ENCODE measurements around the gene NREP. TPM values are rescaled to one million over a fixed set of nuclear protein-coding genes. Genes with fewer than 3 reads are reported as not detected.

Gene NREP
- total and polyA plus RNA-seq, 2 experiments from 2014 or later = 1,282 to 1,415 TPM

DNA sequence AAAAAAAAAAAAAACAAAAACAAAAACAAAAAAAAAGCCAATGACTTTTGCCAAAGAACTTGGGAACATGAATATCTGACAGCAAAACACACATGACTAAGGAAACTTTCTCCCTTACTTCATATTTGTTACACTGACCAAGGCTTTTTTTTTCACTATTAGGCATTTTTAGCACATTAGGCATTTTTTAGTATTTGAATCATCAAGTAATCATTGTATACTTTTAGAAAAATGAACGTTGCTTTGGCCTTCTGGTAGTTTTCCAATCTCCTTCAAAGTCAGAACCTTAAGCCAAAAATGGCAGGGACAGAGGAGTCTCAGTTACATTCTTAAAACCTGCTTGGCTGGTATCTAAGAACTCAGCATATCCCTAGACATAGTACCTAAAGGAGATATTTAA lies 19.3 kb downstream of the NREP start:
- no peaks in the 10 kb centered on the region for H3K27me3 ChIP-seq (replicated peaks; ENCODE audit: insufficient read depth)
- peaks cover 98% of the 10 kb centered on the region for H3K4me1 ChIP-seq (ENCODE audit: insufficient read depth)
- H3K27ac ChIP-seq = peak overlapping the region; percentile 93

GRCh38 chr5:111735583-111736270 lies 21.3 kb downstream of the NREP start:
- H4K20me1 ChIP-seq (ENCODE audit: insufficient read depth) = no peaks in the 10 kb centered on the region
- H3K79me2 ChIP-seq (ENCODE audit: insufficient read depth) = peaks cover 98% of the 10 kb centered on the region
- H3K4me2 ChIP-seq (ENCODE audit: unreplicated experiment) = peak overlapping the region; percentile 70
- no peaks in the 10 kb centered on the region for H3K9me2 ChIP-seq (ENCODE audit: insufficient read depth)
- 1 to 3% methylated on average over 8 of the region's 8 CpGs for WGBS, 2 experiments (ENCODE audit: low coverage in 1 of 2, low lambda C conversion rate in 2 of 2, missing lambda C conversion rate in 2 of 2)
- no peaks in the 10 kb centered on the region for H3K27me3 ChIP-seq (replicated peaks; ENCODE audit: insufficient read depth)
- no peaks in the 10 kb centered on the region for H3K9me3 ChIP-seq (ENCODE audit: low read depth)
- H3K27ac ChIP-seq = peak overlapping the region; percentile 93
- H2AFZ ChIP-seq = no peak overlapping the region
- peak overlapping the region; percentile 60 for H3K9ac ChIP-seq
- peaks cover 92% of the 10 kb centered on the region for H3K4me1 ChIP-seq (ENCODE audit: insufficient read depth)
- H3K36me3 ChIP-seq (ENCODE audit: low read depth) = peaks cover 79% of the 10 kb centered on the region
- H3F3A ChIP-seq (ENCODE audit: insufficient read depth) = peaks cover 96% of the 10 kb centered on the region
- no peak for TF ChIP-seq EZH2 (IDR thresholded peaks at IDR 0.05; ENCODE audit: insufficient read depth, poor library complexity, severe bottlenecking)
- TF ChIP-seq EZH2phosphoT487 (IDR thresholded peaks at IDR 0.05; ENCODE audit: insufficient read depth, low read depth) = 0 out of 2 replicates have a peak, but pooled peaks have one; percentile 27
- DNase-seq = peak; percentile 98
- in situ Hi-C loops (cut with MboI) = no loop called here
- H3K4me3 ChIP-seq = peak overlapping the region; percentile 31

More for the DNA sequence above, 19.3 kb downstream of the NREP start:
- Histone ChIP-seq H3K36me3 (ENCODE audit: low read depth) (peaks cover 65% of the 10 kb centered on the region), H3F3A (ENCODE audit: insufficient read depth) (peaks cover 97% of the 10 kb centered on the region), H3K79me2 (ENCODE audit: insufficient read depth) (peaks cover 98% of the 10 kb centered on the region), H3K9me3 (ENCODE audit: low read depth) (no peaks in the 10 kb centered on the region), H4K20me1 (ENCODE audit: insufficient read depth) (no peaks in the 10 kb centered on the region), H2AFZ (no peak overlapping the region), H3K4me2 (ENCODE audit: unreplicated experiment) (peak overlapping the region; percentile 99), H3K9ac (peak overlapping the region; percentile 24; the same call in 1 of the 2 replicates), H3K9me2 (ENCODE audit: insufficient read depth) (no peaks in the 10 kb centered on the region), H3K4me3 (peak overlapping the region; percentile 29)
- in situ Hi-C loops (cut with MboI) = no loop called here
- WGBS, 2 experiments (ENCODE audit: low coverage in 1 of 2, low lambda C conversion rate in 2 of 2, missing lambda C conversion rate in 2 of 2) = 0% methylated on average over 1 of the region's 1 CpG
- TF ChIP-seq EZH2 (IDR thresholded peaks at IDR 0.05; ENCODE audit: insufficient read depth, poor library complexity, severe bottlenecking) (no peak), EZH2phosphoT487 (IDR thresholded peaks at IDR 0.05; ENCODE audit: insufficient read depth, low read depth) (no peak)
- peak; percentile 80 for DNase-seq

DNA sequence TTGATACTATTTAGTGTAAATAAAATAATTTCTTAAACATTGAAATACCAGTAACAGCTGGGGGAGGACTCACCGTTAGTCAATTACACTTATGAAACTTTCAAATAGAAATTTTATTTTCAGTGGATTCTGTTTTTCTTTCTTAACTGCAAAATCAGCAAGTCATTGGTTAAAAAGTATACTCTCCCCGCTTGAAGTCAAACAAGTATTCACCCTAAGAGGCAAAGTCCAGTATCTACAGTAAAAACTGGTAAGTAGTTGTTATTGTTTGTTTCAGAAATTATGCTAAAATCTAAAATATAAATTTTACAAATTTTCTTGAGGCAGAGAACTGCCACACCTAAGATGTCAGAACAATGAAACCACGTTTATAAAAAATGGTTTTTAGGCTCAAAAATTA lies 22.4 kb downstream of the NREP start:
- no peaks in the 10 kb centered on the region for H3K9me2 ChIP-seq (ENCODE audit: insufficient read depth)
- WGBS, 2 experiments (ENCODE audit: low coverage in 1 of 2, low lambda C conversion rate in 2 of 2, missing lambda C conversion rate in 2 of 2) = 76 to 85% methylated on average over 3 of the region's 3 CpGs
- peaks cover 90% of the 10 kb centered on the region for H3K79me2 ChIP-seq (ENCODE audit: insufficient read depth)
- H3K4me2 ChIP-seq (ENCODE audit: unreplicated experiment) = peak overlapping the region; percentile 70
- TF ChIP-seq EZH2 (IDR thresholded peaks at IDR 0.05; ENCODE audit: insufficient read depth, poor library complexity, severe bottlenecking) (no peak), EZH2phosphoT487 (IDR thresholded peaks at IDR 0.05; ENCODE audit: insufficient read depth, low read depth) (no peak)
- H3K4me1 ChIP-seq (ENCODE audit: insufficient read depth) = peaks cover 81% of the 10 kb centered on the region
- DNase-seq = no peak
- H3K4me3 ChIP-seq = peak overlapping the region; percentile 31
- in situ Hi-C loops (cut with MboI) = no loop called here
- no peaks in the 10 kb centered on the region for H3K9me3 ChIP-seq (ENCODE audit: low read depth)
- H3F3A ChIP-seq (ENCODE audit: insufficient read depth) = peaks cover 95% of the 10 kb centered on the region
- peaks cover 79% of the 10 kb centered on the region for H3K36me3 ChIP-seq (ENCODE audit: low read depth)
- no peaks in the 10 kb centered on the region for H3K27me3 ChIP-seq (replicated peaks; ENCODE audit: insufficient read depth)
- H3K27ac ChIP-seq = peak overlapping the region; percentile 93
- H4K20me1 ChIP-seq (ENCODE audit: insufficient read depth) = no peaks in the 10 kb centered on the region
- peak overlapping the region; percentile 60 for H3K9ac ChIP-seq
- no peak overlapping the region for H2AFZ ChIP-seq

- H3K79me2 ChIP-seq (ENCODE audit: insufficient read depth) = peaks cover 90% of the 10 kb centered on the region
- peak; percentile 76 for DNase-seq
- H4K20me1 ChIP-seq (ENCODE audit: insufficient read depth) = no peaks in the 10 kb centered on the region
- peak overlapping the region; percentile 31; the same call in 1 of the 2 replicates for H3K4me3 ChIP-seq
- peaks cover 95% of the 10 kb centered on the region for H3F3A ChIP-seq (ENCODE audit: insufficient read depth)
- in situ Hi-C loops (cut with MboI) = no loop called here
- peak overlapping the region; percentile 93 for H3K27ac ChIP-seq
- H3K9me3 ChIP-seq (ENCODE audit: low read depth) = no peaks in the 10 kb centered on the region
- no peak overlapping the region for H2AFZ ChIP-seq
- TF ChIP-seq EZH2 (IDR thresholded peaks at IDR 0.05; ENCODE audit: insufficient read depth, poor library complexity, severe bottlenecking) (no peak), EZH2phosphoT487 (IDR thresholded peaks at IDR 0.05; ENCODE audit: insufficient read depth, low read depth) (no peak)
- H3K4me2 ChIP-seq (ENCODE audit: unreplicated experiment) = peak overlapping the region; percentile 70
- no peaks in the 10 kb centered on the region for H3K9me2 ChIP-seq (ENCODE audit: insufficient read depth)
- H3K27me3 ChIP-seq (replicated peaks; ENCODE audit: insufficient read depth) = no peaks in the 10 kb centered on the region
- WGBS, 2 experiments (ENCODE audit: low coverage in 1 of 2, low lambda C conversion rate in 2 of 2, missing lambda C conversion rate in 2 of 2) = 59 to 62% methylated on average over 5 of the region's 6 CpGs
- peak overlapping the region; percentile 60 for H3K9ac ChIP-seq
- H3K36me3 ChIP-seq (ENCODE audit: low read depth) = peaks cover 79% of the 10 kb centered on the region
- peaks cover 75% of the 10 kb centered on the region for H3K4me1 ChIP-seq (ENCODE audit: insufficient read depth)
Observed at GRCh38 chr5:111734013-111734412, 23.0 kb downstream of the NREP start.
